Ovary (tissue), 9 donors: ENCODE data around the gene ALDH3B1. TPM values are rescaled to one million over a fixed set of nuclear protein-coding genes. Genes with fewer than 3 reads are reported as not detected.

Experiments used
- DNase-seq, 5 donors: peaks; one replicate each; pipeline ENCODE4 v3.0.0-alpha.2; 2019 to 2020
- H3K27ac ChIP-seq, 2 donors: fragments of 200-600 bp; one replicate each; pipeline versions ENCODE4 v1.5.1 to v1.8.0; 2019 to 2022
- H3K27me3 ChIP-seq: fragments of 200-600 bp; one replicate; pipeline ENCODE4 v1.8.0; 2022
- H3K36me3 ChIP-seq: fragments of 200-600 bp; sonication (generic); one replicate; pipeline ENCODE4 v1.5.1; 2019
- H3K4me1 ChIP-seq: one replicate; pipeline ENCODE4 v1.8.1; 2013; ENCODE audit warnings: mild to moderate bottlenecking, moderate library complexity; ENCODE audit not compliant: insufficient read depth
- H3K4me3 ChIP-seq: fragments of 200-600 bp; sonication (generic); one replicate; pipeline ENCODE4 v1.5.1; 2017
- H3K9me3 ChIP-seq, 2 donors: fragments of 200-600 bp in 1 of 2; sonication (generic) in 1 of 2; one replicate each; pipeline versions ENCODE4 v1.5.1 to v1.8.1; 2013 to 2019; ENCODE audit warnings: mild to moderate bottlenecking in 1 of 2, moderate library complexity in 1 of 2
- EP300 ChIP-seq: sonication (generic); formaldehyde crosslinking; IDR thresholded peaks from one replicate; pipeline ENCODE4 v1.6.1; 2017; ENCODE audit warnings: antibody characterized with exemption
- POLR2A ChIP-seq: fragments of 450-650 bp; IDR thresholded peaks from one replicate; pipeline ENCODE4 v1.6.1; 2017; ENCODE audit warnings: antibody characterized with exemption, mild to moderate bottlenecking, moderate library complexity
- WGBS, 3 donors: extraction: QIAGEN DNeasy Blood & Tissue Kit in 1 of 3; methylation state at CpG; one replicate each; pipeline versions ENCODE4 v1.1.5 to v1.1.7; 2013 to 2017; 5-methylcytosine and 5-hydroxymethylcytosine counted together
- intact Hi-C, 4 donors: fragments of 100-400 bp; cut with DNase I; formaldehyde crosslinking; loops; one replicate each; pipeline versions ENCODE4 v1.11.0 to v1.15.1; 2022 to 2023
- polyA plus RNA-seq, 2 donors: library from polyadenylated mRNA; stranded (reverse); fragments of 200-250 nt in 1 of 2; fragments of 350-450 nt in 1 of 2; fragmentation: Illumina TruSeq in 1 of 2; extraction: RNeasy Lipid Tissue Mini Kit (QIAGEN cat#74804) in 1 of 2; gene quantifications; one replicate each; pipeline ENCODE4 v1.2.3, GENCODE V29; 2013 to 2014
- total RNA-seq, 7 donors: library from RNA; depleted of rRNA in 2 of 7; stranded (reverse); fragments of >200 nt in 2 of 7; fragmentation: NEBNext Ultra II Directional in 3 of 7; extraction: Animal tissue kit (Norgen Biotek cat#: 25700) in 3 of 7; gene quantifications; one replicate each; pipeline versions ENCODE4 v1.1.0 to v1.2.4, GENCODE V29; 2016 to 2023
- TF ChIP-seq, protein P1 (sequence below), 3 donors: fragments of 450-650 bp in 2 of 3; fragments of 200-600 bp in 1 of 3; IDR thresholded peaks; one replicate each; pipeline versions ENCODE4 v1.5.1 to v1.8.0; 2016 to 2022; ENCODE audit warnings: antibody characterized with exemption in 3 of 3, mild to moderate bottlenecking in 1 of 3
- donor health status: DM: no; HTN: no; CAD: no; lungs with moderate emphysema.
- donor health status: DM: no; HTN: no; CAD: no.
- donor health status: Bipolar disorder and iron deficiency.
- donor health status: DM: yes; HTN: yes; CAD: no.
- donor health status: DM: no; HTN: no; CAD: no.
- donor health status: DM: yes; HTN: yes; CAD: no.

ALDH3B1 gene
- total and polyA plus RNA-seq, 9 donors: 1.8 to 65.3 (median 7.4) TPM

DNA sequence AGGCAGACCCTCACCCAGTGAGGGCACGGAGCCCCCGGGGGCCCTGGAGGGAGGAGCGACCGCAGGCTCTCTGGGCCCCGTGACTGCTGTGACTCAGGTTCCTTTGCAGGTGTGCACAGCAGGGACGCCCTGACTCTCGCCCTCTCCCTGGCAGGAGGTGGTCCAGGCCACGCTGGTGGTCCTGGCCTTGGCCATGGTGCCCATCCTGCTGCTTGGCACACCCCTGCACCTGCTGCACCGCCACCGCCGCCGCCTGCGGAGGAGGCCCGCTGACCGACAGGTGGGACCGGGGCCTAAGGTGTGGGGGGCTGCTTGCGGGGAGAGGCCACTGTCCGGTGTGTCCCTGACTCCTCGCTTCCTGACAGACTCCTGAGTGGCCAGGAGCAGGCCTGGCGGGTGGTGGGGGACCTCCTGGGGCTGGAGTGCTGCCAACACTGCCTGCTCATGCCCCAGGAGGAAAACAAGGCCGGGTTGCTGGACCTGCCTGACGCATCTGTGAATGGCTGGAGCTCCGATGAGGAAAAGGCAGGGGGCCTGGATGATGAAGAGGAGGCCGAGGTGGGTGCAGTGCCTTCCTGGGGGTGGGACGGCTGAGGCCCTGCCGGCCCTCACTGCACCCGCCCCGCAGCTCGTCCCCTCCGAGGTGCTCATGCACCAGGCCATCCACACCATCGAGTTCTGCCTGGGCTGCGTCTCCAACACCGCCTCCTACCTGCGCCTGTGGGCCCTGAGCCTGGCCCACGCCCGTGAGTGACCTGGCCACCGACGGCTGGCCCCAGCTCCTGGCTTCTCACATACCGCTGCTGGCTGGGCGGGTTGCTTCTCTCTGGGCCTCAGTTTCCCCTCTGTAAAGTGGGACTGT is 39.6 kb downstream of the ALDH3B1 start:
- TF ChIP-seq, protein P1, sequence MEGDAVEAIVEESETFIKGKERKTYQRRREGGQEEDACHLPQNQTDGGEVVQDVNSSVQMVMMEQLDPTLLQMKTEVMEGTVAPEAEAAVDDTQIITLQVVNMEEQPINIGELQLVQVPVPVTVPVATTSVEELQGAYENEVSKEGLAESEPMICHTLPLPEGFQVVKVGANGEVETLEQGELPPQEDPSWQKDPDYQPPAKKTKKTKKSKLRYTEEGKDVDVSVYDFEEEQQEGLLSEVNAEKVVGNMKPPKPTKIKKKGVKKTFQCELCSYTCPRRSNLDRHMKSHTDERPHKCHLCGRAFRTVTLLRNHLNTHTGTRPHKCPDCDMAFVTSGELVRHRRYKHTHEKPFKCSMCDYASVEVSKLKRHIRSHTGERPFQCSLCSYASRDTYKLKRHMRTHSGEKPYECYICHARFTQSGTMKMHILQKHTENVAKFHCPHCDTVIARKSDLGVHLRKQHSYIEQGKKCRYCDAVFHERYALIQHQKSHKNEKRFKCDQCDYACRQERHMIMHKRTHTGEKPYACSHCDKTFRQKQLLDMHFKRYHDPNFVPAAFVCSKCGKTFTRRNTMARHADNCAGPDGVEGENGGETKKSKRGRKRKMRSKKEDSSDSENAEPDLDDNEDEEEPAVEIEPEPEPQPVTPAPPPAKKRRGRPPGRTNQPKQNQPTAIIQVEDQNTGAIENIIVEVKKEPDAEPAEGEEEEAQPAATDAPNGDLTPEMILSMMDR (IDR thresholded peaks at IDR 0.05): no peak
- TF ChIP-seq POLR2A (no peak), EP300 (no peak)
- Histone ChIP-seq H3K4me3 (no peak overlapping the region), H3K9me3 (no peaks in the 10 kb centered on the region), H3K27ac (no peak overlapping the region), H3K36me3 (no peaks in the 10 kb centered on the region), H3K27me3 (no peaks in the 10 kb centered on the region), H3K4me1 (no peaks in the 10 kb centered on the region)
- 82 to 90% (median 85%) methylated on average over 37 to 40 of the region's 40 CpGs for WGBS, 3 donors
- intact Hi-C loops: loop anchor here in 3 of 4 donors (10.0 kb wide), 3 partner anchors 45 to 155 kb away; no protein-coding TSS in a partner anchor
- DNase-seq: peak in 1 of 5 donors; percentile 27

DNA sequence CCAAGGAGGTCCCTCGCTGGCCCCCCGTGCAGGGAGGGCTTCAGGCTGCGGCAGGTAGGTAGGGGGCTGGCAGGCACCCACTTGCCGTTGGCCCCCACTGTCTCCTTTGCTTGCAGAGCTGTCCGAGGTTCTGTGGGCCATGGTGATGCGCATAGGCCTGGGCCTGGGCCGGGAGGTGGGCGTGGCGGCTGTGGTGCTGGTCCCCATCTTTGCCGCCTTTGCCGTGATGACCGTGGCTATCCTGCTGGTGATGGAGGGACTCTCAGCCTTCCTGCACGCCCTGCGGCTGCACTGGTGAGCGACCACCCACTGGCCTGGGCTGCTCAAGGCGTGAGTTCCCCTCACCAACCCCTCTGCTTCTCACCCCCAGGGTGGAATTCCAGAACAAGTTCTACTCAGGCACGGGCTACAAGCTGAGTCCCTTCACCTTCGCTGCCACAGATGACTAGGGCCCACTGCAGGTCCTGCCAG is 40.3 kb downstream of the ALDH3B1 start:
- Histone ChIP-seq H3K4me3 (no peak overlapping the region), H3K4me1 (no peaks in the 10 kb centered on the region), H3K36me3 (no peaks in the 10 kb centered on the region), H3K27me3 (no peaks in the 10 kb centered on the region), H3K27ac (no peak overlapping the region), H3K9me3 (no peaks in the 10 kb centered on the region)
- WGBS, 3 donors: 89 to 94% (median 93%) methylated on average over 16 to 18 of the region's 18 CpGs
- DNase-seq: no peak
- intact Hi-C loops: no loop called here
- TF ChIP-seq POLR2A (no peak), EP300 (no peak)
- TF ChIP-seq, protein P1 (IDR thresholded peaks at IDR 0.05): no peak

DNA sequence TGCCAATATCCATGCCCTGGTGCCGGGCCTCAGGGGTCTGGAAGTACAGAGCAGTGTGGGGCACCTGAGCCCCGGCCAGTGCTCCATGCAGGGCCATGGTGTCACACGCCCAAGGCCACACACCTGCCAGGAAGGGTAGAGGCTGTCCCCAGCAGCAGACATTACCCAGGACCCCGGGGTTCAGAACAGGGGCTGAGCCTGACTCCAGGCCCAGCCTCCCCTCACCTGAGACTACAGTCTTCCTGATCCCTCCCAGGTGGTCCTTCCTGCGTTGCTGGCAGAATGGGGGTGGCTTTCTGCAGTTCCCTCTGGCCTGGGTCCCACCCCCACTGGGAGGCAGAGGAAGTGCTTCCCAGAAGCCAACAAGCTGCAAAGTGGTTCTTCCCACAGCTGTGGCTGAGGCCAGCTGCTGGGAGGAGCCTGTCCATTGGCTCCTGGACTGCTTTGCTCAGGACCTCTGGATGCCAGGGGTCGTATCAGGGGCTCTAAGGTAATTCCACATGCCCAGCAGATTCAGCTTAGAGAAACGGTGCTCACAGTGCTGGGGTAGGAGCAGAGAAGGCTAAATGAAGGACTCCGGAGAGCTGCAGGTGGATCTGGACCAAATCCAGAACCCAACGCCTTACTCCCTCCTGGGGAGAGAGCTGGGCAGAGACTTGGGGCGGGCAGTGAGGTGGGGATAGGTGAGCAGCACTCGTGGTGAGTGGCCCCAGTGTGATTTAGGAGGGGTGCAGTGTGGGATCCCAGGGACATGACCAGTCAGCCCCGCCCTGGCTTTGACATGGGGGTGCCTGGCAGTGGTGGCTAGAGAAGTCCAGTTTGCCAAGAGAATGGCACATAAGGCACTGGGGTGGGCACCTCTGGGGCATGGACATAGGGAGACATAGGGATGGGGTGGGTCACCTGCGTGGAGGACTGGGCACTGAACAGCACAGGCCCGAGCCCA is 41.3 kb downstream of the ALDH3B1 start:
- H3K36me3 ChIP-seq: no peaks in the 10 kb centered on the region
- intact Hi-C loops: no loop called here

More for the DNA sequence above, 41.3 kb downstream of the ALDH3B1 start:
- H3K4me3 ChIP-seq: no peak overlapping the region
- TF ChIP-seq POLR2A: no peak
- no peak for TF ChIP-seq EP300
- TF ChIP-seq, protein P1 (IDR thresholded peaks at IDR 0.05): no peak
- no peaks in the 10 kb centered on the region for H3K9me3 ChIP-seq
- WGBS, 3 donors: 66 to 72% (median 69%) methylated on average over 13 to 14 of the region's 14 CpGs
- DNase-seq: peak in 1 of 5 donors; percentile 19
- H3K27ac ChIP-seq: no peak overlapping the region
- H3K27me3 ChIP-seq: no peaks in the 10 kb centered on the region
- H3K4me1 ChIP-seq: no peaks in the 10 kb centered on the region
